Measurements from ENCODE around the gene GPR31. TPM values are rescaled to one million over a fixed set of nuclear protein-coding genes. Genes with fewer than 3 reads are reported as not detected.
A peak's percentile ranks its signal among the peaks of the same experiment; 100 is the strongest.

GPR31 gene
- total RNA-seq, 1 experiment from 2014 or later, result not detected

DNA sequence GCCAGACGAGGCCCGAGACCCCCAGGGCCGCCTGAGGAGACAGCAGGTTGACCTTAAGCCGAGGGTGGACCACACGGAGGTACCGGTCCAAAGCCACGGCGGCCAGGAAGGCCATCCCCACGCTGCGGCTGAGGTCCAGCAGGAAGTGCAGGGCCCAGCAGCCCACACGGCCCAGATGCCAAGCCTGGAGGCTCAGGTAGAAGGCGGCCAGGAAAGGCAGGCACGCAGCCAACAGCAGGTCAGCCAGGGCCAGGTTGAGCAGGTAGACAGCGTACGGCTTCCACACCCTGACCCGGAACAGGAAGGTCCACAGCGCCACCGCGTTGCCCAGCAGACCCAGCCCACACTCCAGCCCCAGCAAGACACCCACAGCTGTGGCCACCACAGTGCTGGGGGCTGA is 366 bp downstream of the GPR31 start:
- H3K4me3 ChIP-seq, result no peak overlapping the region
- no peaks in the 10 kb centered on the region for H3K36me3 ChIP-seq
- no peaks in the 10 kb centered on the region for H3K4me1 ChIP-seq (replicated peaks)
- no peak overlapping the region for H3K27ac ChIP-seq
- H3K27me3 ChIP-seq (replicated peaks), result no peaks in the 10 kb centered on the region; the same call in 1 of the 2 replicates
- no peaks in the 10 kb centered on the region for H3K9me3 ChIP-seq (replicated peaks)
- no peak for DNase-seq (ENCODE audit: low read depth in 1 of 2, low spot score in 2 of 2)

DNA sequence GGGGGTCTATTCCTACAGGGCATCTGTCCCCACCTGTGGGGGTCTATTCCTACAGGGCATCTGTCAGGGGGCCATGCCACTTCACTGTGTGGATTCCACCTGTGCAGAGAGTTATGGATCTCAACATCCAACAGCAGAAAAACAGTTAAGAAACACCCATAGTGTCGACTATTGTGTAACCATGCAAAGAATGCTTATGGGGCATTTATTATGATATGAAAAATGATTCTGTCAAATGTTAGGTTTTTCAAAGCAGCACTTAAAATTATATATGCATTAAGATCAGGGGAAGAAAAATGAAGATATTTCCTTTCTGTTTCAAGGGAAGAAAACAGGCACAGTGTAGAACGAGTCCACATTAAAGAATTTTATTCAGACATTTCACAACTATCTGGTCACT is 2.9 kb downstream of the GPR31 start:
- DNase-seq (ENCODE audit: low read depth in 1 of 2, low spot score in 2 of 2), result no peak
- Histone ChIP-seq H3K27ac (no peak overlapping the region), H3K36me3 (no peaks in the 10 kb centered on the region), H3K27me3 (replicated peaks) (no peaks in the 10 kb centered on the region; the same call in 1 of the 2 replicates), H3K4me3 (no peak overlapping the region), H3K9me3 (replicated peaks) (no peaks in the 10 kb centered on the region), H3K4me1 (replicated peaks) (no peaks in the 10 kb centered on the region)

DNA sequence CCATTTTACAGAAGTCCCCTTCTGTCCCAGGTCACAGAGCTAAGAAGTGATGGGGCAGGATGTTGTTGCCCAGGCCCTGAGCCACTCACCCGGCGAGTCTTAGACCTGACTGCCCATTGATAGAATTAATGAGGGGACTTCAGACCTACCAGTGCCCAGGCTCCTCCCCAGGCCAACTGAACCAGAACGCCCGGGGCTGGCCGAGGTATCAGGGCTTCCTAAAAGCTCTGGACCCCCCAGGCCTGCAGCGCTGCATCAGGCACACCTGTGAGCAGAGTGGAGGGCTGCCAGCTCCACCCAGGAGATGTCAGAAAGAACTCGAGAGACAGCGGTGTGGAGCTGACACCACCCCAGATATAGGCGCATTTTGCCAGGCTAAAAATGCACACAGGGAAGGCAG is 3.5 kb downstream of the GPR31 start:
- H3K27ac ChIP-seq, result no peak overlapping the region
- H3K36me3 ChIP-seq, result no peaks in the 10 kb centered on the region
- H3K9me3 ChIP-seq (replicated peaks), result no peaks in the 10 kb centered on the region
- no peaks in the 10 kb centered on the region for H3K4me1 ChIP-seq (replicated peaks)
- no peak for DNase-seq (ENCODE audit: low read depth in 1 of 2, low spot score in 2 of 2)
- H3K27me3 ChIP-seq (replicated peaks), result no peaks in the 10 kb centered on the region
- no peak overlapping the region for H3K4me3 ChIP-seq

- no peaks in the 10 kb centered on the region for H3K9me3 ChIP-seq (replicated peaks)
- no peaks in the 10 kb centered on the region for H3K36me3 ChIP-seq
- peak overlapping the region; percentile 24 for H3K4me3 ChIP-seq
- H3K27me3 ChIP-seq (replicated peaks), result no peaks in the 10 kb centered on the region
- H3K27ac ChIP-seq, result peak overlapping the region; percentile 41
- H3K4me1 ChIP-seq (replicated peaks), result no peaks in the 10 kb centered on the region
- peak; percentile 51 to 57 for DNase-seq (ENCODE audit: low read depth in 1 of 2, low spot score in 2 of 2)
Observed at GRCh38 chr6:167153521-167153959, 4.2 kb downstream of the GPR31 start.

DNA sequence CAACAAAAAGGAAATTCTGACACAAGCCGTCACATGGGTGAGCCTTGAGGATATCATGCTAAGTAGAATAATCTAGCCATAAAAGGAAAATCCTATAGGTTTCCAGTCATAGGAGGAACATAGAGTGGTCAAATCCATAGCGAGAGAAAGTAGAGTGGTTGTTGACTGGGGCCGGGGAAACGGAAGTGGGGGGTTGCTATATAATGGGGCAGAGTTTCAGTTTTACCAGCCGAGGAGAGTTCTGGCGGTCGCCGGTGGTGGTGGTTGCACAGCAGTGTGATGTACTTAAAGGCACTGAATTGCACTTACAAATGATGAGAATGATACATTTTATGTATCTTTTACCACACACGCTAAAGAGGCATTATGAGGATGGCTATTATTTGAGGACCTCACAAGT is 4.9 kb downstream of the GPR31 start:
- H3K27me3 ChIP-seq (replicated peaks), result no peaks in the 10 kb centered on the region
- peak overlapping the region; percentile 41 for H3K27ac ChIP-seq
- H3K36me3 ChIP-seq, result no peaks in the 10 kb centered on the region
- H3K4me1 ChIP-seq (replicated peaks), result no peaks in the 10 kb centered on the region
- H3K9me3 ChIP-seq (replicated peaks), result no peaks in the 10 kb centered on the region
- no peak for DNase-seq (ENCODE audit: low read depth in 1 of 2, low spot score in 2 of 2)
- peak overlapping the region; percentile 24; the same call in 1 of the 2 replicates for H3K4me3 ChIP-seq

DNA sequence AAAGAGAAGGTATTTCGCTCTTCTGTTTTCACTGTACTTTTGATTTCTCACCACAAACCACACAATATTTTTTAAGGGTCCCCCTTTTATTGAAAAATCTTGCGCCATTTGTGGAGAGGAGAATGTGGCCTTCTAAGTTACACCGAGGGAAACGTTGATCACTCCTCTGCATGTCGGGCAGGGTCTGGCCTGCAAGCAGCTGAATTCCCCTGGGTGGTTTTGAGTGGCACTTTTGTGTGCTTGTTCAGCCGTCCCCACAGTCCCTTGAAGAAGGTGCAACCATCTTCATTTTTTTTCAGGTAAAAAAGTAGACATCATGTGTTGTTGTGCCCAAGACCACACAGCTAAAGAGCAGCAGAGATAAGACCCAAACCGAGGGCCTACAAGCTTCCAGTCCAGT is 6.1 kb downstream of the GPR31 start:
- Histone ChIP-seq H3K4me3 (no peak overlapping the region), H3K4me1 (replicated peaks) (no peaks in the 10 kb centered on the region), H3K27ac (no peak overlapping the region), H3K36me3 (no peaks in the 10 kb centered on the region), H3K27me3 (replicated peaks) (no peaks in the 10 kb centered on the region), H3K9me3 (replicated peaks) (no peaks in the 10 kb centered on the region)
- no peak for DNase-seq (ENCODE audit: low read depth in 1 of 2, low spot score in 2 of 2)

GRCh38 chr6:167150941-167151549 is 6.7 kb downstream of the GPR31 start:
- H3K36me3 ChIP-seq, result no peaks in the 10 kb centered on the region
- no peaks in the 10 kb centered on the region for H3K9me3 ChIP-seq (replicated peaks)
- no peaks in the 10 kb centered on the region for H3K27me3 ChIP-seq (replicated peaks)
- no peak overlapping the region for H3K27ac ChIP-seq
- DNase-seq (ENCODE audit: low read depth in 1 of 2, low spot score in 2 of 2), result no peak
- no peaks in the 10 kb centered on the region for H3K4me1 ChIP-seq (replicated peaks)
- H3K4me3 ChIP-seq, result no peak overlapping the region

GRCh38 chr6:167148997-167149396 is 8.8 kb downstream of the GPR31 start:
- no peak for DNase-seq (ENCODE audit: low read depth in 1 of 2, low spot score in 2 of 2)
- Histone ChIP-seq H3K9me3 (replicated peaks) (no peaks in the 10 kb centered on the region), H3K27me3 (replicated peaks) (no peaks in the 10 kb centered on the region), H3K4me1 (replicated peaks) (no peaks in the 10 kb centered on the region), H3K27ac (no peak overlapping the region), H3K4me3 (no peak overlapping the region), H3K36me3 (no peaks in the 10 kb centered on the region)

- no peaks in the 10 kb centered on the region for H3K27me3 ChIP-seq (replicated peaks)
- H3K9me3 ChIP-seq (replicated peaks), result no peaks in the 10 kb centered on the region
- no peak for DNase-seq (ENCODE audit: low read depth in 1 of 2, low spot score in 2 of 2)
- H3K36me3 ChIP-seq, result no peaks in the 10 kb centered on the region
- H3K27ac ChIP-seq, result no peak overlapping the region
- H3K4me1 ChIP-seq (replicated peaks), result no peaks in the 10 kb centered on the region
- H3K4me3 ChIP-seq, result no peak overlapping the region
Observed at GRCh38 chr6:167148021-167148420, 9.8 kb downstream of the GPR31 start.

DNA sequence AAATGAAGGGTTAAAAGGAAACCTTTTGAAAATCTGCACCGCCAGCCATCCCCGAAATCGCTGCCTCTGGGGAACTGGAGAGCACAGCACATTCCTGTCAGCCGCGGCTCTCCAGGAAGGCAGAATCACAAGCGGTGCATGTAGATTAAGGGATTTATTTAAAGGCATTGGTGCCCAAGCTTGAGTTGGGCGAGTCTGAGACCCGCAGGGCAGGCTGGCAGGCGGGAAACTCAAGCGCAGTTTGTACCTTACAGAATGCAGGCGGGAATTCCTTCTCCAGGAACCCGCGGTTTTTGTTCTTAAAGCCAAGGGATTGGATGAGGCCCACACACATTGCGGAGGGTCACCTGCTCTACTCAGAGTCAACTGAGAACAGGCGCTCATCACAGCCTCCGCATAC is 10.8 kb downstream of the GPR31 start:
- Histone ChIP-seq H3K27ac (no peak overlapping the region), H3K9me3 (replicated peaks) (no peaks in the 10 kb centered on the region), H3K4me1 (replicated peaks) (no peaks in the 10 kb centered on the region), H3K36me3 (no peaks in the 10 kb centered on the region), H3K27me3 (replicated peaks) (no peaks in the 10 kb centered on the region), H3K4me3 (no peak overlapping the region)
- no peak for DNase-seq (ENCODE audit: low read depth in 1 of 2, low spot score in 2 of 2)

DNA sequence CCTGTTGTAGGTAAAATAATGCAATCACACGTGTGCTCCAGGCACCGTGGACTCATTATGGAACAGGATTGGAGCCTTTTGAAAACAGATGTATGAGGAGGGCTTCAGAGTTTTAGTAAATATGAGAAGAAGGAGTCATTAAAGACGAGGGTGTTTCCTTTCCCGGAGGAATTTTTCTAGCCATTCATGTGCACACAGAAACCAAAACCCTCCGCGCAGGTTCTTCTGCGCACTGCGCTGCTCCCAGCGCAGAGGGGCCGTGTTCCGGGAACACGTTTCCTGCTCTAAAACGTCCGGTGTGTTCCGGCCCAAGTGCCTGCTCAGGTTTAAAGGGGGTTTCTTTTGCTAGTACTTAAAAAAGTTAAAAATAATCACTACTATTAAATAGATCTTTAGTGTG is 11.6 kb downstream of the GPR31 start:
- no peaks in the 10 kb centered on the region for H3K27me3 ChIP-seq (replicated peaks)
- no peak for DNase-seq (ENCODE audit: low read depth in 1 of 2, low spot score in 2 of 2)
- H3K4me1 ChIP-seq (replicated peaks), result peaks cover 7% of the 10 kb centered on the region
- H3K36me3 ChIP-seq, result no peaks in the 10 kb centered on the region
- H3K27ac ChIP-seq, result no peak overlapping the region
- no peaks in the 10 kb centered on the region for H3K9me3 ChIP-seq (replicated peaks)
- no peak overlapping the region for H3K4me3 ChIP-seq

DNA sequence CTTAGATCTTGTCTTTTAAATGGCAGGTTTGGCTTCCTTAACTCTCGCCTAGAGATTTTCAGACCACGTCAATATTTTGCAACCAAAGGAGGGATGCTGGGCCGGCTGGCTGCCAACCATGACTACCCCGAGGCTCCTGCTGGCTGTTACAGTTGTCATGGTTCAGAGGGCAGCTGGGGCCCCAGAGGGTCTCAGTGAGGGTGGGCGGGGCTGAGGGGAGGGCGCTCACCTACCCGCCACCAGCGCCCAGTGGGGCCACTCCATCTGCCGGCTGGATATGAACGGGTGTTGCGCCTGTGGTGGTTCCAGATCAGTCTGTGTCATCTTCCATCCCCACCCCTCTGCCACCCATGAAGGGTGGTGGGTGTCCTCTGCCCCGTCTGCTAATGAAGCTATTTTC is 12.3 kb downstream of the GPR31 start:
- Histone ChIP-seq H3K4me3 (no peak overlapping the region), H3K9me3 (replicated peaks) (no peaks in the 10 kb centered on the region), H3K36me3 (no peaks in the 10 kb centered on the region), H3K4me1 (replicated peaks) (peaks cover 12% of the 10 kb centered on the region), H3K27me3 (replicated peaks) (no peaks in the 10 kb centered on the region), H3K27ac (no peak overlapping the region)
- no peak for DNase-seq (ENCODE audit: low read depth in 1 of 2, low spot score in 2 of 2)

DNA sequence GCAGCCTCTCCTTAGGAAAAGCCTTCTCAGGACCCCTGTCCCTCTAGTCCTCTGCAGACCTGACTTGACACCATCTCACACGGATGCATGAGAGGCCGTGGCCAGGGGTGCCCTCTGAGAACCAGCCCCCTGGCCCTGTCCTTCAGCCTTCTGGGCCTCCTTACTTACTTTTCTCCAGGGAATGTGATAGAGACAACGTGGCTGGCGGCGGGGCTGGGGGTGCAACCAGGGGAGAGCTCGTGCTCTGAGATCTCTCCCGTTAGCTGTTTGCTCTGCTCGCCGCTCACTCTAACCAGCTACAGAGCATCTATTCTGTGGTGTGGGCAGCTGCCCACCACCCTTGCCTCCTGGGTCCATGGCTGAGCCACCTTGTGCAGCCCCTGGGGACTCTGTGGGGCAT is 14.7 kb downstream of the GPR31 start:
- DNase-seq (ENCODE audit: low read depth in 1 of 2, low spot score in 2 of 2), result no peak
- peaks cover 14% of the 10 kb centered on the region for H3K4me1 ChIP-seq (replicated peaks)
- H3K9me3 ChIP-seq (replicated peaks), result no peaks in the 10 kb centered on the region
- no peaks in the 10 kb centered on the region for H3K36me3 ChIP-seq
- no peak overlapping the region for H3K27ac ChIP-seq
- H3K4me3 ChIP-seq, result no peak overlapping the region
- H3K27me3 ChIP-seq (replicated peaks), result no peaks in the 10 kb centered on the region; the same call in 1 of the 2 replicates

GRCh38 chr6:167142433-167142761 is 15.4 kb downstream of the GPR31 start:
- H3K36me3 ChIP-seq, result no peaks in the 10 kb centered on the region
- H3K9me3 ChIP-seq (replicated peaks), result no peaks in the 10 kb centered on the region

More at GRCh38 chr6:167142433-167142761, 15.4 kb downstream of the GPR31 start:
- no peak overlapping the region for H3K4me3 ChIP-seq
- no peak for DNase-seq (ENCODE audit: low read depth in 1 of 2, low spot score in 2 of 2)
- no peak overlapping the region for H3K27ac ChIP-seq
- H3K4me1 ChIP-seq (replicated peaks), result peaks cover 14% of the 10 kb centered on the region
- no peaks in the 10 kb centered on the region; the same call in 1 of the 2 replicates for H3K27me3 ChIP-seq (replicated peaks)

Measured in SJSA1 (cell line).